Fibroblast of upper back skin (primary cell): ENCODE measurements around the gene AKAP6.

Experiments
- DNase-seq: peaks from one replicate; pipeline ENCODE4 v3.0.0-alpha.2; 2013

The AKAP6 gene

GRCh38 chr14:32329146-32329545 lies at the start of gene AKAP6:
TSS of gene AKAP6 (plus strand) at chr14:32329298. CDS start at chr14:32433494, 104,196 bp downstream.
- no peak for DNase-seq

GRCh38 chr14:32286602-32287001 lies 42.5 kb upstream of the AKAP6 start:
- DNase-seq: no peak

GRCh38 chr14:32296366-32296765 lies 32.7 kb upstream of the AKAP6 start:
- no peak for DNase-seq

- no peak for DNase-seq
Measured at GRCh38 chr14:32298346-32298745, 30.8 kb upstream of the AKAP6 start.

GRCh38 chr14:32300136-32300535 lies 29.0 kb upstream of the AKAP6 start:
- DNase-seq: no peak

- DNase-seq: no peak
Measured at GRCh38 chr14:32303865-32304264, 25.2 kb upstream of the AKAP6 start.

- DNase-seq: no peak
Measured at GRCh38 chr14:32304296-32304695, 24.8 kb upstream of the AKAP6 start.

- DNase-seq: no peak
Measured at GRCh38 chr14:32306549-32306948, 22.5 kb upstream of the AKAP6 start.

- peak; percentile 43 for DNase-seq
Measured at GRCh38 chr14:32307881-32308582, 21.1 kb upstream of the AKAP6 start.

GRCh38 chr14:32310876-32311275 lies 18.2 kb upstream of the AKAP6 start:
- no peak for DNase-seq

GRCh38 chr14:32311294-32312009 lies 17.6 kb upstream of the AKAP6 start:
- peak; percentile 12 for DNase-seq

GRCh38 chr14:32312010-32312331 lies 17.1 kb upstream of the AKAP6 start:
- no peak for DNase-seq

- no peak for DNase-seq
Measured at GRCh38 chr14:32313844-32314376, 15.2 kb upstream of the AKAP6 start.

GRCh38 chr14:32318087-32318795 lies 10.9 kb upstream of the AKAP6 start:
- no peak for DNase-seq

- DNase-seq: peak; percentile 30
Measured at GRCh38 chr14:32319368-32320049, 9.6 kb upstream of the AKAP6 start.

- DNase-seq: no peak
Measured at GRCh38 chr14:32324601-32325000, 4.5 kb upstream of the AKAP6 start.

- no peak for DNase-seq
Measured at GRCh38 chr14:32327255-32327961, 1.7 kb upstream of the AKAP6 start.

GRCh38 chr14:32329690-32330285 lies 690 bp downstream of the AKAP6 start:
- DNase-seq: no peak

GRCh38 chr14:32330351-32331111 lies 1.4 kb downstream of the AKAP6 start:
- DNase-seq: no peak

- DNase-seq: no peak
Measured at GRCh38 chr14:32331206-32331605, 2.1 kb downstream of the AKAP6 start.
